ENCODE measurements around the gene FBXO31. TPM values are rescaled to one million over a fixed set of nuclear protein-coding genes. Genes with fewer than 3 reads are reported as not detected.

FBXO31 gene
- total and polyA plus RNA-seq, 2 of the 8 experiments (the other 6 are each of a cell fraction or from before 2014, with no cell fraction given): 8.3 to 21.6 TPM

GRCh38 chr16:87333581-87334331, 49.8 kb downstream of the FBXO31 start (continued):
- TF ChIP-seq, protein P1, sequence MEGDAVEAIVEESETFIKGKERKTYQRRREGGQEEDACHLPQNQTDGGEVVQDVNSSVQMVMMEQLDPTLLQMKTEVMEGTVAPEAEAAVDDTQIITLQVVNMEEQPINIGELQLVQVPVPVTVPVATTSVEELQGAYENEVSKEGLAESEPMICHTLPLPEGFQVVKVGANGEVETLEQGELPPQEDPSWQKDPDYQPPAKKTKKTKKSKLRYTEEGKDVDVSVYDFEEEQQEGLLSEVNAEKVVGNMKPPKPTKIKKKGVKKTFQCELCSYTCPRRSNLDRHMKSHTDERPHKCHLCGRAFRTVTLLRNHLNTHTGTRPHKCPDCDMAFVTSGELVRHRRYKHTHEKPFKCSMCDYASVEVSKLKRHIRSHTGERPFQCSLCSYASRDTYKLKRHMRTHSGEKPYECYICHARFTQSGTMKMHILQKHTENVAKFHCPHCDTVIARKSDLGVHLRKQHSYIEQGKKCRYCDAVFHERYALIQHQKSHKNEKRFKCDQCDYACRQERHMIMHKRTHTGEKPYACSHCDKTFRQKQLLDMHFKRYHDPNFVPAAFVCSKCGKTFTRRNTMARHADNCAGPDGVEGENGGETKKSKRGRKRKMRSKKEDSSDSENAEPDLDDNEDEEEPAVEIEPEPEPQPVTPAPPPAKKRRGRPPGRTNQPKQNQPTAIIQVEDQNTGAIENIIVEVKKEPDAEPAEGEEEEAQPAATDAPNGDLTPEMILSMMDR (IDR thresholded peaks at IDR 0.05; ENCODE audit: control extremely low read depth in 1 of 3, insufficient read depth in 1 of 3, low read depth in 1 of 3, low read length in 3 of 3): no peak
- no peak for TF ChIP-seq NRF1 (IDR thresholded peaks at IDR 0.05; ENCODE audit: low read depth, low read length)
- no peak for TF ChIP-seq KDM5A (IDR thresholded peaks at IDR 0.05; ENCODE audit: low read length)
- no peak for TF ChIP-seq CEBPB (IDR thresholded peaks at IDR 0.05; ENCODE audit: low read depth, low read length)
- no peak for TF ChIP-seq CREB1 (IDR thresholded peaks at IDR 0.05)

Data from H1 (cell line).